Adrenal gland (tissue), 5 donors: Measurements from ENCODE around the gene OR7C1.
"Not testable (repeated sequence)": the region's sequence is repeated elsewhere in the genome, so short reads cannot be mapped to it uniquely, and the experiment has no call there.

Experiments used
- POLR2A ChIP-seq, 2 donors: fragments of 450-650 bp; IDR thresholded peaks; one replicate each; pipeline ENCODE4 v1.6.1; 2017; ENCODE audit warnings: antibody characterized with exemption in 2 of 2, mild to moderate bottlenecking in 2 of 2, moderate library complexity in 1 of 2
- TF ChIP-seq, protein P1 (sequence below), 6 experiments: fragments of 450-650 bp in 4 of 6; fragments of 200-600 bp in 2 of 6; sonication (generic) in 1 of 6; IDR thresholded peaks; 1 replicate in 5 of 6; 2 replicates in 1 of 6; pipeline versions ENCODE4 v1.5.1 to v1.8.0; 2016 to 2021; ENCODE audit warnings: antibody characterized with exemption in 6 of 6, mild to moderate bottlenecking in 2 of 6, moderate library complexity in 1 of 6
- donor health status: DM: no; HTN: no; CAD: no.

DNA sequence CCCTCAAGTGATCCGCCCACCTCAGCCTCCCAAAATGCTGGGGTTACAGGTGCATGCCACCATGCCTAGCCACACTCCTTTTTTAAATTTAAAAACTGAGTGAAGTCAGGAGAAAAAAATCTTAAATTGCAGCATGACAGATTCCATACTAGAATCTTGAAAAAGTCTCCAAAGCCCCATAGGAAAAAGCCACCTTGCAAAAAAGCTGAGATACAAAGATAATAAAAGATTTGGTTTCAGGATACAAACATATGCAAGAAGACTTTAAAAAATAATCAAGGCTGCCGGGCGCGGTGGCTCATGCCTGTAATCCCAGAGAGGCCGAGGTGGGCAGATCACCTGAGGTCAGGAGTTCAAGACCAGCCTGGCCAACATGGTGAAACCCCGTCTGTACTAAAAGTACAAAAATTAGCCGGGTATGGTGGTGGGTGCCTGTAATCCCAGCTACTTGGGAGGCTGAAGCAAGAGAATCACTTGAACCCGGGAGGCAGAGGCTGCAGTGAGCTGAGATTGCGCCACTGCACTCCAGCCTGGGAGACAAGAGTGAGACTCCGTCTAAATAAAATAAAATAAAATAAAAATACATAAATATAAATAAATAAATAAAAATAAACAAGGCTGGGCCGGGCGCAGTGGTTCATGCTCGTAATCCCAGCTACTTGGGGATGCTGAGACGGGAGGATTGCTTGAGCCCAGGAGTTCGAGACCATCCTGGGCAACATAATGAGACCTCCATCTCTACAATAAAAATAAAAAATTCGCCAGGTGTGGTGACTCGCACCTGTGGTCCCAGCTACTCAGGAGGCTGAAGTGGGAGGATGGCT lies 53.1 kb downstream of the OR7C1 start:
- TF ChIP-seq, protein P1, sequence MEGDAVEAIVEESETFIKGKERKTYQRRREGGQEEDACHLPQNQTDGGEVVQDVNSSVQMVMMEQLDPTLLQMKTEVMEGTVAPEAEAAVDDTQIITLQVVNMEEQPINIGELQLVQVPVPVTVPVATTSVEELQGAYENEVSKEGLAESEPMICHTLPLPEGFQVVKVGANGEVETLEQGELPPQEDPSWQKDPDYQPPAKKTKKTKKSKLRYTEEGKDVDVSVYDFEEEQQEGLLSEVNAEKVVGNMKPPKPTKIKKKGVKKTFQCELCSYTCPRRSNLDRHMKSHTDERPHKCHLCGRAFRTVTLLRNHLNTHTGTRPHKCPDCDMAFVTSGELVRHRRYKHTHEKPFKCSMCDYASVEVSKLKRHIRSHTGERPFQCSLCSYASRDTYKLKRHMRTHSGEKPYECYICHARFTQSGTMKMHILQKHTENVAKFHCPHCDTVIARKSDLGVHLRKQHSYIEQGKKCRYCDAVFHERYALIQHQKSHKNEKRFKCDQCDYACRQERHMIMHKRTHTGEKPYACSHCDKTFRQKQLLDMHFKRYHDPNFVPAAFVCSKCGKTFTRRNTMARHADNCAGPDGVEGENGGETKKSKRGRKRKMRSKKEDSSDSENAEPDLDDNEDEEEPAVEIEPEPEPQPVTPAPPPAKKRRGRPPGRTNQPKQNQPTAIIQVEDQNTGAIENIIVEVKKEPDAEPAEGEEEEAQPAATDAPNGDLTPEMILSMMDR (IDR thresholded peaks at IDR 0.05) = not testable (repeated sequence)
- TF ChIP-seq POLR2A (IDR thresholded peaks at IDR 0.05) = not testable (repeated sequence)
